ENCODE data around the gene CNPY1. TPM values are rescaled to one million over a fixed set of nuclear protein-coding genes. Genes with fewer than 3 reads are reported as not detected.

Gene CNPY1
- polyA plus RNA-seq, 1 experiment = not detected

DNA sequence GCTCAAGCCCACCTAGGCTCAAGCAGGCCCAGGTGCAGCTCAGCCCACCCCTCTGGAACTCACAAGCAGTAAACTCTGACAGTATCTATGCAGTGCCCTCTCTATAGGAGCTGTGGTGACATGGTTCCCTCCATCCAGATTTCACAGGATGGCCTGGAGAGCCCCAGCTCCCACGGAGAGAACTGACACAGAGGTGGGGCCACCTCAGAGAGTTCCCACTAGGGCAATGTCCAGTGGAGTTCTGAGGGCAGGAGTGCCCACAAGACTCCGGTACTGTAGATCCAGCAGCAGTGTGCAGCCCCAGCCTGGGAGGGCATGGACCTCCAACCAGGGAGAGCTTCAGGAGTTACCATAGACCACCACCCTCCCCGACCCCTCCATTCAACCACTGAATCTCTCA lies 37.3 kb upstream of the CNPY1 start:
- Histone ChIP-seq H3K27me3 (ENCODE audit: control insufficient read depth, insufficient read depth, low read length) (peaks cover 11% of the 10 kb centered on the region), H3K9me3 (ENCODE audit: control insufficient read depth, insufficient read depth, low read length) (no peaks in the 10 kb centered on the region), H3K27ac (ENCODE audit: low read depth, low read length) (no peak overlapping the region), H3K4me3 (ENCODE audit: low read depth, low read length) (no peak overlapping the region)
- TF ChIP-seq, protein P1, sequence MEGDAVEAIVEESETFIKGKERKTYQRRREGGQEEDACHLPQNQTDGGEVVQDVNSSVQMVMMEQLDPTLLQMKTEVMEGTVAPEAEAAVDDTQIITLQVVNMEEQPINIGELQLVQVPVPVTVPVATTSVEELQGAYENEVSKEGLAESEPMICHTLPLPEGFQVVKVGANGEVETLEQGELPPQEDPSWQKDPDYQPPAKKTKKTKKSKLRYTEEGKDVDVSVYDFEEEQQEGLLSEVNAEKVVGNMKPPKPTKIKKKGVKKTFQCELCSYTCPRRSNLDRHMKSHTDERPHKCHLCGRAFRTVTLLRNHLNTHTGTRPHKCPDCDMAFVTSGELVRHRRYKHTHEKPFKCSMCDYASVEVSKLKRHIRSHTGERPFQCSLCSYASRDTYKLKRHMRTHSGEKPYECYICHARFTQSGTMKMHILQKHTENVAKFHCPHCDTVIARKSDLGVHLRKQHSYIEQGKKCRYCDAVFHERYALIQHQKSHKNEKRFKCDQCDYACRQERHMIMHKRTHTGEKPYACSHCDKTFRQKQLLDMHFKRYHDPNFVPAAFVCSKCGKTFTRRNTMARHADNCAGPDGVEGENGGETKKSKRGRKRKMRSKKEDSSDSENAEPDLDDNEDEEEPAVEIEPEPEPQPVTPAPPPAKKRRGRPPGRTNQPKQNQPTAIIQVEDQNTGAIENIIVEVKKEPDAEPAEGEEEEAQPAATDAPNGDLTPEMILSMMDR (IDR thresholded peaks at IDR 0.05; ENCODE audit: low read depth, low read length) = no peak
- CTCF ChIA-PET = interaction anchor here (0.6 to 3.4 kb wide), 2 partner anchors 15 to 214 kb away, joined by 3 to 25 read pairs; no protein-coding TSS in a partner anchor
- POLR2A ChIA-PET = no interaction called here
- DNase-seq (ENCODE audit: low read depth, low spot score) = no peak

DNA sequence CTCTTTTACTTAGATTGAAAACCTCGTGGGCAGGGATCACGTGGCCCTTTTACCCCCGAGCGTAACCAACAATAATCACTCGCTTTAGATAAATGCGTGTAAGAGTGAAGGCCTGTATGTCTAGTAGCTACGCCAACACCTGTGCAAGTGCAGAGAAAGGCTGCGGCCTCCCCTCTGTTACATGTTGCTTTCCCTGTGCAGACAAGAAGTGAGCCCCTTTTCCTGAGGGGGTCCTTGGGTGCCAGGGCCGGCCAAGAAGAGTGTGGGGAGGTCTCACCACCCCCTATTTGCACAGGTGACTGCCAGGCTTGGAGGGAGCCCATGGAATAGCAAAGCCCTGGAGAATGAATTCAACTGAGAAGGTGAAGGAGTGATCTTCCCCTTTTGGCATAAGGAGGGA lies 35.6 kb upstream of the CNPY1 start:
- CTCF ChIA-PET = no interaction called here

DNA sequence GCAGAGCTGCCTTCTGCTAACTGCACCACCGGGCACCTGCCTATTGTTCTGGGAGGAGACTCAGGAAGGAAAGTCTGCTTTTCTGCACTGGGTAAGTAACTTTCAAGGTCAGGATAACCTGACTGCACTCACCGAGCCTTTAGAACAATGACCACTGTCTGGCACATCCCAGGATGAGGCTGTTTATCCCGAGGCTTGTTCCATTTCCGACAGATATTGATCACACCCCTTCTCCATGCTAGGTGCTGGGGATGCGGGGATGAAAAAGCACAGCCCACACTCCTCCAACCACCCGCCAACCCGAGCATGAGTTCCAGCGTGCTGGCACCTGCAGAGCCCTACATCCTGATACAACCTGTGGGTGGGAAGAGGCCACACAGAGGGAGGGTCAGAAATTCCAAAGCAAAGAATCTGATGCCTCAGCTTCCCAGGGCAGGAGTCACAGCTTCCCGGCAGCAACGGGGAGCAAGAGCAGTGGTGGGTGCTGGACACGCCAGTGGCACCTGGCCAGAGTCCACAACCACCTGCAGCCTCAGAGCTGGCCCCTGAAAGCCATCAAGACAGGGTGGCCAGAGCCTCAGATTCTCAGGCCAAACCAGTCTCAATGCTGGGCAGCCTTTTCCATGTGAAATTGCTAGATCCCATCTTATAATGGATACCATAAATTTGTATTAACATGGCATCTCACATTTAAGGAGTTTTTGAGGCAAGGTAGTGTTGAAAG lies 34.9 kb upstream of the CNPY1 start:
- no peak overlapping the region for H3K27ac ChIP-seq (ENCODE audit: low read depth, low read length)
- TF ChIP-seq, protein P1 (IDR thresholded peaks at IDR 0.05; ENCODE audit: low read depth, low read length) = no peak
- CTCF ChIA-PET = no interaction called here
- H3K9me3 ChIP-seq (ENCODE audit: control insufficient read depth, insufficient read depth, low read length) = no peaks in the 10 kb centered on the region; the same call in 1 of the 2 replicates
- POLR2A ChIA-PET = no interaction called here
- DNase-seq (ENCODE audit: low read depth, low spot score) = no peak
- peaks cover 5% of the 10 kb centered on the region for H3K27me3 ChIP-seq (ENCODE audit: control insufficient read depth, insufficient read depth, low read length)
- H3K4me3 ChIP-seq (ENCODE audit: low read depth, low read length) = no peak overlapping the region

More for the DNA sequence above, 35.6 kb upstream of the CNPY1 start:
- POLR2A ChIA-PET = no interaction called here
- Histone ChIP-seq H3K27ac (ENCODE audit: low read depth, low read length) (no peak overlapping the region), H3K9me3 (ENCODE audit: control insufficient read depth, insufficient read depth, low read length) (no peaks in the 10 kb centered on the region; the same call in 1 of the 2 replicates), H3K27me3 (ENCODE audit: control insufficient read depth, insufficient read depth, low read length) (peaks cover 8% of the 10 kb centered on the region), H3K4me3 (ENCODE audit: low read depth, low read length) (no peak overlapping the region)
- DNase-seq (ENCODE audit: low read depth, low spot score) = no peak
- TF ChIP-seq, protein P1 (IDR thresholded peaks at IDR 0.05; ENCODE audit: low read depth, low read length) = no peak

- Histone ChIP-seq H3K27me3 (ENCODE audit: control insufficient read depth, insufficient read depth, low read length) (peaks cover 4% of the 10 kb centered on the region), H3K9me3 (ENCODE audit: control insufficient read depth, insufficient read depth, low read length) (no peaks in the 10 kb centered on the region; the same call in 1 of the 2 replicates), H3K27ac (ENCODE audit: low read depth, low read length) (no peak overlapping the region), H3K4me3 (ENCODE audit: low read depth, low read length) (no peak overlapping the region)
- TF ChIP-seq, protein P1 (IDR thresholded peaks at IDR 0.05; ENCODE audit: low read depth, low read length) = no peak
- CTCF ChIA-PET = no interaction called here
- no peak for DNase-seq (ENCODE audit: low read depth, low spot score)
- POLR2A ChIA-PET = no interaction called here
These were observed 34.0 kb upstream of the CNPY1 start for GRCh38 chr7:155580367-155580766.

DNA sequence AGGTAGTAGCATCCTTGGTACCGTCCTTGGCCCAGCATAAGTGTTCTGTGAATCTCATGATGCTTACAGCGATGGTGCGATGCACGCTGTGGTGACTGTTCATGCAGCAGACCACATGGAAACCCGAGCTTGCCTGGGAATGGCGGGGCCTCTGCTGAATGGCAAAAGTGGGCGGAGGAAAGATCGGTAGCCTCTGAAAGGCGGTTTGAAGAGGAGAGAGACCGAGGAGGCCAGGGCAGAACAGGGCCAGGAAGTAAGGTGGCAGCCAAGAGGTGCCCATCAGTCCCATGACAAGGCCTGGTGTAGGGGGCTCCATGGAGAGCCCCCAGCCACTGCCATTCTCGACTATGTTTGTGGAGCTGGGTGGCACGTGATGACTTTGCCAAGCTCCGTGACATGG lies 33.2 kb upstream of the CNPY1 start:
- TF ChIP-seq, protein P1 (IDR thresholded peaks at IDR 0.05; ENCODE audit: low read depth, low read length) = no peak
- POLR2A ChIA-PET = no interaction called here
- Histone ChIP-seq H3K27ac (ENCODE audit: low read depth, low read length) (no peak overlapping the region), H3K27me3 (ENCODE audit: control insufficient read depth, insufficient read depth, low read length) (peaks cover 4% of the 10 kb centered on the region), H3K4me3 (ENCODE audit: low read depth, low read length) (no peak overlapping the region), H3K9me3 (ENCODE audit: control insufficient read depth, insufficient read depth, low read length) (no peaks in the 10 kb centered on the region; the same call in 1 of the 2 replicates)
- CTCF ChIA-PET = no interaction called here
- no peak for DNase-seq (ENCODE audit: low read depth, low spot score)

Measured in AG04450 (cell line).